Bronchial epithelial cell (primary cell): ENCODE data around the gene FGGY. TPM values are rescaled to one million over a fixed set of nuclear protein-coding genes. Genes with fewer than 3 reads are reported as not detected.

Experiments used
- DNase-seq: peaks from one replicate; pipeline ENCODE4 v3.0.0-alpha.2; 2010; ENCODE audit warnings: low read depth
- FAIRE-seq: peaks from 2 replicates; lab custom pipeline; 2011; peaks lifted over from hg19 to GRCh38; lab: Jason Lieb, UNC
- H3K27me3 ChIP-seq: 2 replicates; pipeline ENCODE4 v1.5.1; 2011; ENCODE audit warnings: low read length; ENCODE audit not compliant: control insufficient read depth, insufficient read depth
- H3K36me3 ChIP-seq: 2 replicates; pipeline ENCODE4 v1.5.1; 2011; ENCODE audit warnings: low read length; ENCODE audit not compliant: control insufficient read depth, insufficient read depth
- H3K4me3 ChIP-seq: 2 replicates; pipeline ENCODE4 v1.5.1; 2011; ENCODE audit warnings: mild to moderate bottlenecking, low read depth, low read length, control low read depth
- CTCF ChIP-seq: IDR thresholded peaks from 2 replicates; pipeline ENCODE4 v1.5.1; 2011; ENCODE audit warnings: mild to moderate bottlenecking, moderate library complexity, low read length, control low read depth, inconsistent platforms; ENCODE audit not compliant: insufficient read depth, severe bottlenecking
- total RNA-seq: library from RNA; depleted of rRNA; stranded (reverse); fragments of >200 nt; gene quantifications from 2 replicates; pipeline ENCODE4 v1.2.1, GENCODE V29; 2014

The FGGY gene
- total RNA-seq, 1 donor from 2014 or later, result 20.0 TPM

- no peak for TF ChIP-seq CTCF
- Histone ChIP-seq H3K27me3 (no peaks in the 10 kb centered on the region), H3K36me3 (no peaks in the 10 kb centered on the region), H3K4me3 (no peak overlapping the region)
- FAIRE-seq, result no peak
- DNase-seq, result no peak
Observed at GRCh38 chr1:59688976-59689375, 392.1 kb downstream of the FGGY start.

- no peak for DNase-seq
- TF ChIP-seq CTCF, result no peak
Observed at GRCh38 chr1:59689730-59690129, 392.8 kb downstream of the FGGY start.

GRCh38 chr1:59690171-59690930 lies 393.5 kb downstream of the FGGY start:
- no peaks in the 10 kb centered on the region for H3K27me3 ChIP-seq
- DNase-seq (no peak), FAIRE-seq (no peak)
- H3K36me3 ChIP-seq, result no peaks in the 10 kb centered on the region
- no peak for TF ChIP-seq CTCF
- no peak overlapping the region for H3K4me3 ChIP-seq

More at GRCh38 chr1:59689730-59690129, 392.8 kb downstream of the FGGY start:
- Histone ChIP-seq H3K27me3 (no peaks in the 10 kb centered on the region), H3K4me3 (no peak overlapping the region), H3K36me3 (no peaks in the 10 kb centered on the region)
- FAIRE-seq, result no peak

GRCh38 chr1:59691261-59691660 lies 394.4 kb downstream of the FGGY start:
- FAIRE-seq, result no peak
- Histone ChIP-seq H3K27me3 (no peaks in the 10 kb centered on the region), H3K36me3 (no peaks in the 10 kb centered on the region), H3K4me3 (no peak overlapping the region)
- DNase-seq, result no peak
- no peak for TF ChIP-seq CTCF

GRCh38 chr1:59692591-59692990 lies 395.7 kb downstream of the FGGY start:
- H3K36me3 ChIP-seq, result no peaks in the 10 kb centered on the region
- no peak for FAIRE-seq
- no peaks in the 10 kb centered on the region for H3K27me3 ChIP-seq
- no peak overlapping the region for H3K4me3 ChIP-seq
- no peak for TF ChIP-seq CTCF
- no peak for DNase-seq

- DNase-seq, result no peak
Observed at GRCh38 chr1:59693406-59693805, 396.5 kb downstream of the FGGY start.

More at GRCh38 chr1:59693406-59693805, 396.5 kb downstream of the FGGY start:
- no peak for TF ChIP-seq CTCF
- H3K27me3 ChIP-seq, result no peaks in the 10 kb centered on the region
- H3K36me3 ChIP-seq, result no peaks in the 10 kb centered on the region
- FAIRE-seq, result no peak
- no peak overlapping the region for H3K4me3 ChIP-seq
